HEK293 (cell line): ENCODE results near the gene ATOH8.
A peak's percentile ranks its signal among the peaks of the same experiment; 100 is the strongest.

Experiments
- CTCF ChIA-PET: fragments of 350-600 bp; formaldehyde crosslinking; extraction: SDS; loops from one replicate; lab custom pipeline; 2021; ENCODE audit warnings: antibody characterized with exemption; lab: Yijun Ruan, JAX
- POLR2A ChIA-PET: fragments of 300-600 bp; formaldehyde crosslinking; extraction: SDS; loops from one replicate; lab custom pipeline; 2020; ENCODE audit warnings: antibody characterized with exemption, inconsistent platforms; lab: Yijun Ruan, JAX
- H3K27ac ChIP-seq: fragments of 200-500 bp; sonication (Bioruptor generic); 2 replicates; pipeline ENCODE4 v1.5.1; 2014; ENCODE audit warnings: low read depth, low read length, control low read depth, inconsistent platforms; ENCODE audit errors: extremely low read depth
- H3K36me3 ChIP-seq, 2 experiments: fragments of 200-500 bp in 1 of 2; sonication (Bioruptor generic) in 1 of 2; 1 replicate in 1 of 2; 2 replicates in 1 of 2; pipeline ENCODE4 v1.5.1; 2014 to 2017; ENCODE audit warnings: inconsistent platforms in 2 of 2, low read length in 2 of 2; ENCODE audit not compliant: control insufficient read depth in 2 of 2, insufficient read depth in 1 of 2
- H3K4me1 ChIP-seq: fragments of 200-500 bp; sonication (Bioruptor generic); 2 replicates; pipeline ENCODE4 v1.5.1; 2014; ENCODE audit warnings: mild to moderate bottlenecking, low read length, inconsistent platforms; ENCODE audit not compliant: control insufficient read depth, insufficient read depth
- H3K4me3 ChIP-seq: 2 replicates; pipeline ENCODE4 v1.5.1; 2011; ENCODE audit warnings: low read depth, mild to moderate bottlenecking, control low read depth, low read length, moderate library complexity
- H3K9me3 ChIP-seq: fragments of 200-500 bp; sonication (Bioruptor generic); 2 replicates; pipeline ENCODE4 v1.5.1; 2014; ENCODE audit warnings: low read depth, low read length, inconsistent platforms; ENCODE audit not compliant: control insufficient read depth, insufficient read depth
- CTCF ChIP-seq: fragments of 450-650 bp; formaldehyde crosslinking; IDR thresholded peaks from 2 replicates; pipeline ENCODE4 v1.5.1; 2016; ENCODE audit warnings: missing biosample characterization, missing genetic modification characterization
- EGR2 ChIP-seq: fragments of 450-650 bp; formaldehyde crosslinking; IDR thresholded peaks from 2 replicates; pipeline ENCODE4 v1.5.1; 2016; ENCODE audit warnings: low read depth, missing biosample characterization, missing genetic modification characterization
- GLIS1 ChIP-seq: fragments of 450-650 bp; formaldehyde crosslinking; IDR thresholded peaks from 2 replicates; pipeline ENCODE4 v1.5.1; 2016; ENCODE audit warnings: missing biosample characterization, missing genetic modification characterization
- HIC1 ChIP-seq: fragments of 450-650 bp; formaldehyde crosslinking; IDR thresholded peaks from 2 replicates; pipeline ENCODE4 v1.5.1; 2016; ENCODE audit warnings: missing biosample characterization, missing genetic modification characterization
- OSR2 ChIP-seq: fragments of 450-650 bp; formaldehyde crosslinking; IDR thresholded peaks from 2 replicates; pipeline ENCODE4 v1.5.1; 2016; ENCODE audit warnings: missing biosample characterization, missing genetic modification characterization
- SP2 ChIP-seq: fragments of 450-650 bp; formaldehyde crosslinking; IDR thresholded peaks from 2 replicates; pipeline ENCODE4 v1.5.1; 2016; ENCODE audit warnings: missing biosample characterization, missing genetic modification characterization
- SP3 ChIP-seq: fragments of 450-650 bp; formaldehyde crosslinking; IDR thresholded peaks from 2 replicates; pipeline ENCODE4 v1.5.1; 2016; ENCODE audit warnings: missing biosample characterization, missing genetic modification characterization
- TCF7L2 ChIP-seq: IDR thresholded peaks from 2 replicates; pipeline ENCODE4 v1.6.1; 2011; ENCODE audit warnings: low read depth, mild to moderate bottlenecking, inconsistent platforms, low read length, moderate library complexity, borderline replicate concordance
- ZBTB1 ChIP-seq: fragments of 450-650 bp; formaldehyde crosslinking; IDR thresholded peaks from 2 replicates; pipeline ENCODE4 v1.5.1; 2016; ENCODE audit warnings: missing biosample characterization, missing genetic modification characterization
- ZBTB20 ChIP-seq: fragments of 450-650 bp; formaldehyde crosslinking; IDR thresholded peaks from 2 replicates; pipeline ENCODE4 v1.5.1; 2016; ENCODE audit warnings: missing biosample characterization, missing genetic modification characterization
- ZBTB26 ChIP-seq: fragments of 450-650 bp; formaldehyde crosslinking; optimal IDR thresholded peaks from 2 replicates; pipeline ENCODE3; 2016; ENCODE audit warnings: missing biosample characterization, mild to moderate bottlenecking, missing genetic modification characterization
- ZBTB8A ChIP-seq: fragments of 450-650 bp; formaldehyde crosslinking; IDR thresholded peaks from 2 replicates; pipeline ENCODE4 v1.5.1; 2016; ENCODE audit warnings: missing biosample characterization, missing genetic modification characterization
- ZEB2 ChIP-seq: fragments of 450-650 bp; formaldehyde crosslinking; IDR thresholded peaks from 2 replicates; pipeline ENCODE4 v1.5.1; 2016; ENCODE audit warnings: missing biosample characterization, missing genetic modification characterization
- ZFHX2 ChIP-seq: fragments of 450-650 bp; formaldehyde crosslinking; conservative IDR thresholded peaks from 2 replicates; pipeline ENCODE4 v1.5.1; 2016; ENCODE audit warnings: missing biosample characterization, missing genetic modification characterization
- ZIC2 ChIP-seq: fragments of 450-650 bp; formaldehyde crosslinking; IDR thresholded peaks from 2 replicates; pipeline ENCODE4 v1.5.1; 2016; ENCODE audit warnings: missing biosample characterization, missing genetic modification characterization
- ZNF335 ChIP-seq: fragments of 450-650 bp; formaldehyde crosslinking; conservative IDR thresholded peaks from 2 replicates; pipeline ENCODE4 v1.5.1; 2016; ENCODE audit warnings: missing biosample characterization, missing genetic modification characterization
- ZNF449 ChIP-seq: fragments of 450-650 bp; formaldehyde crosslinking; IDR thresholded peaks from 2 replicates; pipeline ENCODE4 v1.5.1; 2017; ENCODE audit warnings: missing biosample characterization, mild to moderate bottlenecking, missing genetic modification characterization, moderate library complexity
- ZNF701 ChIP-seq: fragments of 450-650 bp; formaldehyde crosslinking; IDR thresholded peaks from 2 replicates; pipeline ENCODE4 v1.5.1; 2016; ENCODE audit warnings: missing biosample characterization, missing genetic modification characterization
- ZNF843 ChIP-seq: fragments of 450-650 bp; formaldehyde crosslinking; IDR thresholded peaks from 2 replicates; pipeline ENCODE4 v1.5.1; 2016; ENCODE audit warnings: missing biosample characterization, missing genetic modification characterization

Gene ATOH8

GRCh38 chr2:85754313-85755095 lies 713 bp downstream of the ATOH8 start:
- peak overlapping the region; percentile 74; the same call in 1 of the 2 replicates for H3K27ac ChIP-seq
- no peaks in the 10 kb centered on the region for H3K9me3 ChIP-seq
- CTCF ChIA-PET, result interaction anchor here (0.5 to 6.2 kb wide), 10 partner anchors 8 to 334 kb away, joined by 3 to 125 read pairs (median 10); no protein-coding TSS in a partner anchor
- POLR2A ChIA-PET, result interaction anchor here (2.4 kb wide), 3 partner anchors 12 to 18 kb away, joined by 14 to 15 read pairs (median 14); no protein-coding TSS in a partner anchor
- peak overlapping the region; percentile 43 for H3K4me3 ChIP-seq
- TF ChIP-seq ZNF335 (tag by site-specific recombination), result 0 out of 2 replicates have a peak, but pooled peaks have one; percentile 13
- peak; percentile 91 for TF ChIP-seq TCF7L2
- peak; percentile 67; the same call in 1 of the 2 replicates for TF ChIP-seq ZBTB8A (tag by site-specific recombination)
- TF ChIP-seq ZEB2 (tag by site-specific recombination), result 0 out of 2 replicates have a peak, but pooled peaks have one; percentile 32
- peak; percentile 46; the same call in 1 of the 2 replicates for TF ChIP-seq OSR2 (tag by site-specific recombination)
- TF ChIP-seq ZNF843 (tag by site-specific recombination), result no peak
- TF ChIP-seq ZNF449, result no peak
- TF ChIP-seq SP2, result peak; percentile 9; the same call in 1 of the 2 replicates
- peak; percentile 60 for TF ChIP-seq CTCF (tag by site-specific recombination)
- TF ChIP-seq SP3 (tag by site-specific recombination), result peak; percentile 43; the same call in 1 of the 2 replicates
- no peak for TF ChIP-seq ZBTB1 (tag by site-specific recombination)
- TF ChIP-seq ZNF701 (tag by site-specific recombination), result no peak
- peak; percentile 79 for TF ChIP-seq ZBTB26 (tag by site-specific recombination)
- TF ChIP-seq ZIC2 (tag by site-specific recombination), result peak; percentile 86
- 0 out of 2 replicates have a peak, but pooled peaks have one; percentile 7 for TF ChIP-seq HIC1
- TF ChIP-seq GLIS1, result peak; percentile 84
- TF ChIP-seq ZFHX2 (tag by site-specific recombination), result peak; percentile 82
- TF ChIP-seq ZBTB20 (tag by site-specific recombination), result 0 out of 2 replicates have a peak, but pooled peaks have one; percentile 7
- TF ChIP-seq EGR2 (tag by site-specific recombination), result 0 out of 2 replicates have a peak, but pooled peaks have one; percentile 66
- no peaks in the 10 kb centered on the region for H3K36me3 ChIP-seq
- peaks cover 12% of the 10 kb centered on the region for H3K4me1 ChIP-seq
